ENCODE data around the gene TNFAIP2. TPM values are rescaled to one million over a fixed set of nuclear protein-coding genes. Genes with fewer than 3 reads are reported as not detected.

The TNFAIP2 gene
- total and polyA plus RNA-seq, 8 donors, result 28.4 to 237 (median 34.7) TPM

Other genes starting within 250 kb of the TNFAIP2 start
- gene AMN, start 200.8 kb upstream of the TNFAIP2 start, total RNA-seq, result 10 to 100 TPM; 16.9 to 23.2 TPM
- 1 to 10 TPM in 2 of 6 donors, under 1 TPM in 4; 0.30 to 1.4 (median 0.91) TPM for gene AMN, start 200.8 kb upstream of the TNFAIP2 start, polyA plus RNA-seq (ENCODE audit: insufficient read length in 6 of 6)
- gene CDC42BPB, start 65.9 kb upstream of the TNFAIP2 start, total RNA-seq, result 10 to 100 TPM; 79.8 to 79.9 TPM
- 10 to 100 TPM; 73.4 to 91.4 (median 77.8) TPM for gene CDC42BPB, start 65.9 kb upstream of the TNFAIP2 start, polyA plus RNA-seq (ENCODE audit: insufficient read length in 6 of 6)
- not detected for gene LBHD2, start 39.3 kb upstream of the TNFAIP2 start, total RNA-seq
- gene LBHD2, start 39.3 kb upstream of the TNFAIP2 start, polyA plus RNA-seq (ENCODE audit: insufficient read length in 6 of 6), result not detected
- gene EXOC3L4, start 28.7 kb upstream of the TNFAIP2 start, total RNA-seq, result 1 to 10 TPM; 3.0 to 4.0 TPM
- gene EXOC3L4, start 28.7 kb upstream of the TNFAIP2 start, polyA plus RNA-seq (ENCODE audit: insufficient read length in 6 of 6), result 1 to 10 TPM; 1.9 to 6.2 (median 3.9) TPM
- gene EIF5, start 210.8 kb downstream of the TNFAIP2 start, total RNA-seq, result 100 to 1,000 TPM; 164 to 239 TPM
- gene EIF5, start 210.8 kb downstream of the TNFAIP2 start, polyA plus RNA-seq (ENCODE audit: insufficient read length in 6 of 6), result 100 to 1,000 TPM; 159 to 236 (median 210) TPM

Data from left lung (tissue), 8 donors.